ENCODE data around the gene SMG6.

Gene SMG6

GRCh38 chr17:2197271-2197670 lies 106.3 kb downstream of the SMG6 start:
- no peak for DNase-seq

- no peak for DNase-seq
Measured at GRCh38 chr17:2195729-2196128, 107.9 kb downstream of the SMG6 start.

- no peak for DNase-seq
Measured at GRCh38 chr17:2194889-2195335, 108.7 kb downstream of the SMG6 start.

GRCh38 chr17:2192367-2193057 lies 111.1 kb downstream of the SMG6 start:
- no peak for DNase-seq

GRCh38 chr17:2191785-2192184 lies 111.8 kb downstream of the SMG6 start:
- DNase-seq, result no peak

- DNase-seq, result no peak
Measured at GRCh38 chr17:2191227-2191626, 112.4 kb downstream of the SMG6 start.

- DNase-seq, result no peak
Measured at GRCh38 chr17:2190014-2190413, 113.6 kb downstream of the SMG6 start.

GRCh38 chr17:2188971-2189630 lies 114.5 kb downstream of the SMG6 start:
- no peak for DNase-seq

GRCh38 chr17:2187758-2188157 lies 115.8 kb downstream of the SMG6 start:
- no peak for DNase-seq

- no peak for DNase-seq
Measured at GRCh38 chr17:2186937-2187336, 116.6 kb downstream of the SMG6 start.

- DNase-seq, result no peak
Measured at GRCh38 chr17:2184993-2185931, 118.3 kb downstream of the SMG6 start.

- no peak for DNase-seq
Measured at GRCh38 chr17:2183346-2183745, 120.2 kb downstream of the SMG6 start.

- DNase-seq, result no peak
Measured at GRCh38 chr17:2181897-2182448, 121.6 kb downstream of the SMG6 start.

GRCh38 chr17:2181206-2181896 lies 122.2 kb downstream of the SMG6 start:
- DNase-seq, result no peak

- DNase-seq, result no peak
Measured at GRCh38 chr17:2180768-2181167, 122.8 kb downstream of the SMG6 start.

- DNase-seq, result no peak
Measured at GRCh38 chr17:2179615-2180295, 123.8 kb downstream of the SMG6 start.

GRCh38 chr17:2178798-2179501 lies 124.6 kb downstream of the SMG6 start:
- DNase-seq, result no peak

GRCh38 chr17:2177235-2177811 lies 126.3 kb downstream of the SMG6 start:
- no peak for DNase-seq

- DNase-seq, result no peak
Measured at GRCh38 chr17:2176499-2177169, 127.0 kb downstream of the SMG6 start.

- no peak for DNase-seq
Measured at GRCh38 chr17:2175294-2175628, 128.3 kb downstream of the SMG6 start.

Measured in NCI-H1436 (cell line).